SK-N-MC (cell line): ENCODE results near the gene ZNF189.

Experiments
- EZH2 ChIP-seq: fragments of 200-600 bp; sonication (generic); IDR thresholded peaks from one replicate; pipeline ENCODE4 v1.6.1; 2017; ENCODE audit warnings: antibody characterized with exemption
- POLR2AphosphoS5 ChIP-seq: IDR thresholded peaks from 2 replicates; pipeline ENCODE4 v1.6.1; 2012; ENCODE audit warnings: mild to moderate bottlenecking, low read depth, low read length, borderline replicate concordance

DNA sequence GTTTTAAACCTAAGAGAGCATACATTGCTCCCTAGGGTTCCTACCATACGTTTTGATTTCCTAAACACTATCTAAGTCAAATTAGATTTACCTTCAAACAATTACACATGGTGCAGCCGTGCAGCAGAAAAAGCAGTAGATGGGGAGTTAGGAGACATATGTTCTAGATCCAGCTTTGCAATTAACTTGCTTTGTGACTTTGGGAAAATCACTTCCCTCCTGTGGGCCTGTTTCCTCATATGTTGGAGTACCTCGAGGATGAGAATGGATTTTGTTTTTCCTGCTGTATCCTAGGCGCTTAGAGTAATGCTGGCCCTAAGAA is 944 bp upstream of the ZNF189 start:
- no peak for TF ChIP-seq POLR2AphosphoS5
- no peak for TF ChIP-seq EZH2
